HG02588 (cell line): ENCODE results near the gene CIAO3.
"Not testable (repeated sequence)": the region's sequence is repeated elsewhere in the genome, so short reads cannot be mapped to it uniquely, and the experiment has no call there.

Source experiments
- ATAC-seq: cut with Tn5 transposase; IDR thresholded peaks from one replicate; pipeline ENCODE4 v1.9.1; 2021; ENCODE audit warnings: mild to moderate bottlenecking, moderate library complexity; ENCODE audit not compliant: unreplicated experiment

The CIAO3 gene

DNA sequence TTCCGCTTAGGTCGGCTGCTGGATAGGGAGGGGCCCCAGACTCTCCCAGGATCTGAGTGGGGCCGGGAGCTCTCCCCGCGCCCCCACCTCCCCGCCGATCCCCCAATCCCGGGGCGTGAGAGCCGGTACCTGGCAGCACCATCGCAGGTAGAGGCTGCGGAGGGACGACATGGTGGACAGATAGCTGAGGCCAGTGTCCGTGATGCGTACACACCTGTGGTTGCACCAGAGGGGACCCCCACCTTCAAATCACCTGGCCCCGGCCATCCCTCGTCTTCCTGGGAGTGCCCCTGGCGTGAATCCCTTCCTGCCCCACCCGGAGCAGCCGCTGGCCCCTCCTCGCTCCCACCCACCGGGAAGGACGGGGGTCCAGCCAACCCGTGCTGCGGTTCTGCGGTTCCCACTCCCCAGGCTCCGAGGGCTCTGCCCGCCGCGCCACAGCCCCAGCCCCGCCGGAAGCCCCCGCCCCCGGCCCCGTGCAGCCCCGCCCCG, 45.9 kb downstream of the CIAO3 start:
- no peak for ATAC-seq

- ATAC-seq, result no peak
Observed at GRCh38 chr16:694187-694862, 46.5 kb downstream of the CIAO3 start.

GRCh38 chr16:693766-694165, 47.0 kb downstream of the CIAO3 start:
- no peak for ATAC-seq

GRCh38 chr16:693364-693763, 47.4 kb downstream of the CIAO3 start:
- no peak for ATAC-seq

DNA sequence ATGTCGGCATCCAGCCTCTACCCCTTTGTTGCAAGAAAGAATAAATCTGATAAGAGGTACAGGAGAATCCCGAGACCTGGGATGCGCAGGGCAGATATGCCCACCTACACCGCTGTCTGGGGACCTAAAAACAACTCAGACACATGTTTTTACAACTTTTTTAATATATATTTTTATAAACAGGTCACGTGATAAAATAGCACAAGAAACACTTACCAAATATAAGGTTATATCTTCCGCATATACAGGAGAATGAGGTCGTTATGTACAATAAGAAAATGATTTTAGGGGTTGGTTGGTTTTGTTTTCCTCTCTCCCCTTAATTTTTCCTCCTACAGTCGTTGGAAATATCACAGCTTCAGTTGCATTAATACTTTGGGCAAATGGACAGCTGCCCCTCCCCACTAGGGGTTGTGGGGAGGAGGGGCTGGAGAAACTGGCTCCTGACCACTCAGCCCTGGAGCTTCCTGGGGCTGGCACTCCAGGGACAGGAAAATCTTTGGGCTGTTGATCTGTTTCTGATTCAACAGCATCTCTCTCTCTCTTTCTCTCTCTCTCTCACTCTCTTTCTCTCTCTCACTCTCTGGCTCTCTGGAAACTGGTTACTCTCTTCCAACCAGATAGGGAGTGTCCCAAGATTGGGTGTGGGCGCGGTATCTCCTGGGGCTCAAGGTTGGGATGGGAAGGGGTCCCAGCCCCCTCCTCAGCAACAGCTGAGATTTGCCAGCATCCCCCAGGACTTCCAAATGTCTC, 48.3 kb downstream of the CIAO3 start:
- no peak for ATAC-seq

GRCh38 chr16:691242-691641, 49.6 kb downstream of the CIAO3 start:
- not testable (repeated sequence) for ATAC-seq

GRCh38 chr16:689175-689897, 51.5 kb downstream of the CIAO3 start:
- no peak for ATAC-seq

- no peak for ATAC-seq
Observed at GRCh38 chr16:687499-687898, 53.3 kb downstream of the CIAO3 start.

DNA sequence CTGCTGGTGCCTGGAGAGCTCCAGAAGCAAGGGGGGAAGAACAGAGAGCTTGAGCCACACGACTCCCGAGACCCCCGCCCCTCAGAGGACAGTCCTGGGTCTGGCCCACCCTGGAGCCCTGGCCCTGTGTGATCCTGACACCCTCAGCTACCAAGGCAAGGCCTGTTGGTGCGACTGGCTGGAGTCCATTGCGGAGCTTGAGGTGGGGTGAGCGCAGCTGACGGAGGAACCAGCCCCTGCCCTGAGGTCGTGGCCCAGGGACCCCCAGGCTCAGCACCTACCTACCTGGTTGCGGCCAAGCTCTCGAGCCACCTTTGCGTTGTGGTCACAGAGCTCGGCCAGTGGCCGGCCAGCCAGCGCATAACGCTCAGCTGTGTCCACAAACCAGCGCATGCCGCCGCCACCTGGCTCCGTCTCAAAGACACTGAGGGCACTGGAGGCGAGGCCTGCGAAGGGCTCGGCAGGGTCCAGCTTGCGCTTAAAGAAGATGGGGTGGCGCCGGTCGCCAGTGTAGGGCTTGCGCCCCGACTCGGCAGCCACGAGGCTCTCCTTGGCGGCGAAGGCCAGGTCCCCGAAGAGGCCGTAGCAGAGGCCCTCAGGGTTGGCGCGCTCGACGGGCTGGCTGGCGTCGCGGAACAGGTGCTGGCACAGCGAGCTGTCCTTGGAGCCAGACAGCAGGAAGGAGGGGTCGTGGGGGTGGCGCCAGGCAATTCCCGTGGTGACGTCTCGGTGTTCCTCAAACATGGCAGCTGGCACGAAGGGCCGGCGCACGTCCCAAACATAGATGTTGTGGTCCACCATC, 54.1 kb downstream of the CIAO3 start:
- ATAC-seq, result no peak

GRCh38 chr16:685967-686366, 54.8 kb downstream of the CIAO3 start:
- ATAC-seq, result no peak

GRCh38 chr16:684961-685696, 55.7 kb downstream of the CIAO3 start:
- ATAC-seq, result no peak

GRCh38 chr16:684071-684794, 56.6 kb downstream of the CIAO3 start, which contains the start of gene JMJD8:
JMJD8 (minus strand) TSS chr16:684334; CDS start chr16:684319, 15 bp downstream.
- ATAC-seq, result peak; percentile 56

DNA sequence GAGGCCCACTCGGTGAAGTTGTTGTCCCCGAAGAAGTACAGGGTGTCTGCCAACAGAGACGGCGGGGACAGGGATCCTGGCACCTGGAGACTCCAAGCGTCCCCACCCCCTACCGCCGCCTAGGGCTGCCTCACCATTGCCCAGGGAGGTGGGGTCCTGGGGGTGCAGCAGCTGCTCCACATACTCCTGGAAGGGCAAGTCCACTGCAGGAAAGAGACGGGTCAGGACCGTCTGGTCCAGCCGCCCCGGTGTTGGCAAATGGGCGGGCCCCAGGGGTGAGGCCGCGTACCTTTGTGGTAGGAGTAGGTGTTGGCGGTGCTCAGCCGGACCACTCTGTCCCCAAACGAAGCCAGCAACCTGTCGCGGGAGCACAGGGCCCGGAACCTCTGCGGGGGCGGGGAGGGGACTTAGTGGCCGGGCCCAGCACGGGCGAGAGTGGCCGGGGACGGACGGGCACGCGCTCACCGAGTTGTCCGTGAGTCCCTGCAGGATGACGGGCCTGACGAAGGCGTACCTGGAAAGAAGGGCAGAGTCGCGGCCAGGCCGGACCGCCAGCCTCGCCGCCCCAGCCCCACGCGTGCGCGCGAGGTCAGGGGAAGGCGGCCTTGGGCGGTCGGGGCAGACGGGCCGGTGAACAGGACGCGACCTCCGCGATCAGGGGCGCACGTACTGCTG, 57.3 kb downstream of the CIAO3 start:
- no peak for ATAC-seq

- no peak for ATAC-seq
Observed at GRCh38 chr16:682493-683395, 58.1 kb downstream of the CIAO3 start.

DNA sequence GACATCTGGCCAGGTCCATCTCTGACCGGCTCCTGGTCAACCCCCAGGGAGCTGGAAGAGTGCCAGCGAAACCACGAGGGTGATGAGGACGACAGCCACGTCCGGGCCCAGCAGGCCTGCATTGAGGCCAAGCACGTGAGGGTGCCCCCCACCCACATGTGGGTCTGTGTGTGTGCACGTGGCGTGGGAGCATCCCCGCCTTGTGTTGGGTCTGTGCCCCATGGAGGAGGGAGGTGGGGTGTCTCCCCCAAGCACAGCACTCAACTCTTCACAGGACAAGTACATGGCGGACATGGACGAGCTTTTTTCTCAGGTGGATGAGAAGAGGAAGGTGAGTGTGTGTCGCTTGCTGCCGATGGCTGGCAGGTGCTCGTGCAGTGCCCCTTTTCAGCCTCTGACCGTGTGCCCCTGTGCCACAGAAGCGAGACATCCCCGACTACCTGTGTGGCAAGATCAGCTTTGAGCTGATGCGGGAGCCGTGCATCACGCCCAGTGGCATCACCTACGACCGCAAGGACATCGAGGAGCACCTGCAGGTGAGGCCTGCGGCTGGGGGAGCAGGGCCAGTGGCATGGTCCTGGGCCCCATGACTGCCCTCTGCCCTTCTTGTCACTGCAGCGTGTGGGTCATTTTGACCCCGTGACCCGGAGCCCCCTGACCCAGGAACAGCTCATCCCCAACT, 58.9 kb downstream of the CIAO3 start:
- no peak for ATAC-seq

DNA sequence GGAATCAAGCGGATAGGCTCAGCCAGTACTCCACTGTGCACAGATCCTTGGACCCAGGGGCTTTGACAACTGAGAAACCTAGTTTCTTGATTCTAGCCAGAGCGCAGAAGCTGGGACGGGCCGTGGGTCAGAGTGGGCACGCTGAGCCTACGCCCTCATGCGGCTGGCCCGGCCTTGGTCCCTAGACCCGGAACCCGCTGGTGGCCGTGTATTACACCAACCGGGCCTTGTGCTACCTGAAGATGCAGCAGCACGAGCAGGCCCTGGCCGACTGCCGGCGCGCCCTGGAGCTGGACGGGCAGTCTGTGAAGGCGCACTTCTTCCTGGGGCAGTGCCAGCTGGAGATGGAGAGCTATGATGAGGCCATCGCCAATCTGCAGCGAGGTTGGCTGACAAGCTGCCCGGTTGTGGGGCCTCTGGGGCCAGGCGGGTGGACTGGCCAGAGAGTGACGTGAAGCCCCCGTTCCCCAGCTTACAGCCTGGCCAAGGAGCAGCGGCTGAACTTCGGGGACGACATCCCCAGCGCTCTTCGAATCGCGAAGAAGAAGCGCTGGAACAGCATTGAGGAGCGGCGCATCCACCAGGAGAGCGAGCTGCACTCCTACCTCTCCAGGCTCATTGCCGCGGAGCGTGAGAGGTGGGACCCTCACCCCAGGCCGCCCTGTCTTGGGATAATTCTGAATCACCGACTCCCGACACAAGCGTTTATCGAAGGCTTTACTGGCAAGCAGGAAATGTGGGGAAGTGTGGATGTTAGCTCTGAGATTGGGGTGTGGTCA, 59.6 kb downstream of the CIAO3 start:
- ATAC-seq, result no peak

DNA sequence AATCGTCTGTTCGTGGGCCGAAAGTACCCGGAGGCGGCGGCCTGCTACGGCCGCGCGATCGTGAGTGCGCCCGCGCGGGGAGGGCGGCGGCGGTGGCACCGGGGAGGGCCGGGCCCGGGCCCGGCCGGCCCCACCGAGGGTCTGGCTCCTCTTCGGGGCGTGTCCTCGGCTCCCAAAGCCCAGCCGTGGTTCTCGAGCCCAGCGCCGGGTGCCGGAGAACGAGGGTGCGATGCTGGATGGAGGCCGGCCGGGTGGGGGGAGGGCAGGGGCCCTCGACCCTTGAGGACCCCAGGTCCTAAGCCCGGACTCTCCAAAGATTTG, 60.2 kb downstream of the CIAO3 start:
- peak; percentile 2 for ATAC-seq
